Measurements from ENCODE around the gene CUBN.

The CUBN gene

GRCh38 chr10:16907687-16908086, 221.9 kb downstream of the CUBN start:
- DNase-seq: no peak

DNA sequence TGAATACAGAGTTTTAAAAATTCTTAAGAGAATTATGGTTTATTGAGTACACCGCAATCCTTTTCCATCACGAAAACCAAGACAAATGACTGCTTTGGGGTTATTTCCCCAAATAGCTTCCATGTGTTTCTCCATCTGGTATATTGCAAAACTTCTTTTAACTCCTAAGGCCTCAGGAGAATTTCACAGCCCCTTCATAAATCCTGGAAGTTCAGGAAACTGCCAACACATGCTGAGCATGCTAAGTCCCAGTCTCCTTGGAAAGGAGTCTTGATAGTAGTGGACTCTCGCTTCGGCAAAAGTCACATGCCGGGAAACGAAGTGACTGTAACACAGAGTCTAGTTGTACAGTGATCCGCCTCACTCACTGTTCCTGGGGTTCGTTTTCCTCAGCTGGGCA, 224.3 kb downstream of the CUBN start:
- no peak for DNase-seq

DNA sequence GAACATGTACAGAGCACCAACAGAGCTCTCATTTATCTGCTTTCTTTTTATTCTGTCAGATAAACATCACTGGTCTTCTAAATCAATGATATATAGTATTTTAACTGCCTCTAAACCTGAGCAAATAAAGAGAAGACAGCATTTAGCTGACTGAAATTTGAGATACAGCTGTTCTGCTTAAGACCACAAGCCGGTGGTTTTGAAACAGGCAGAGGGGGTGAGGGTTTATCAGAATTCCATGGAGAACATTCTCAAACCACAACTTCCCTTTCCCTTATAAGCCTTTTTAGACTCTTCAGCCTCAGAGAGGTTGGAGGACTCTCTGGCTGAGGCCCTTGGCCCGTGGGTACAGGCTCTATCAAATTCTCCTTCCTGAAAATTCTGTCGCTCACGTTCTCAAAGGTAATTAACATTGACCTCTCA, 225.0 kb downstream of the CUBN start:
- peak; percentile 18 to 36 (median 29) for DNase-seq

- DNase-seq: no peak
Measured at GRCh38 chr10:16904049-16904448, 225.6 kb downstream of the CUBN start.

DNA sequence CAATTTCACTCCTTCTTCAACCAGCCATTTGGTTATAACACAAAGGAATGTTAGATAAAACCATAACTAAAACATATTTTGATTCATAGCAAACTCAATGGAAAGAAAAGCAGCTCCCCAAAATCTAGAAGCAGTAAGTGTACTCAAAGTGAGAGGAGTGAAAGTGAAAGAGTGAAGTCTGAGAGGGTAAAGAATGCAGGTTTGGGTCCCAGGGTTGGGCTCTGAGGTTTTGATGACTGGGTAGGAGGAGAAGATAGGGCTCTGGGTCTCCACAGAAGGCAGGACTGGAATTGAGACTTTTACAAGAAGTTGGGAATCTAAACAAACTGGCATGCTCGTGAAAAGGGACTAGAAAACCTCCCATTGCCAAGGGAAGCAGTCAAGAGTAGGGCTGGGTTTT, 227.0 kb downstream of the CUBN start:
- no peak for DNase-seq

GRCh38 chr10:16901106-16901505, 228.5 kb downstream of the CUBN start:
- no peak for DNase-seq

- DNase-seq: no peak
Measured at GRCh38 chr10:16896993-16897392, 232.6 kb downstream of the CUBN start.

DNA sequence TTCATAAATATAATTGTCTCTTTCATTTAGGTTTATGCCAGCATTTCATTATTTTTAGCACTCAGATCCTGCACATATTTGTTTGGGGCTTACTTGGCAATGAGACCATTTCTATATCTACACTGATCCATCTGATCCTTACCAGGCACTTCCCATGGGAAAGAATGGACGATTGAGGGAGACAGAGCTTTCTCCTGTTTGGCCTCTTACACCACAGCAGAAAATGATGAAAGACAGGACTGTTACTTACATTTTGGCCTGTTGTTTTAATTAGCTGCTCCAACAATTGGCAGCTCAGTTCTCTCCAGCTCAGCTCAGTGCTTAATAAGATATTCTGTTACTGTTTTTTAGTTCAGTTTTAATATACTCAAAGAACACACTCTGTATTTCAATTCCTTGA, 234.8 kb downstream of the CUBN start:
- no peak for DNase-seq

- no peak for DNase-seq
Measured at GRCh38 chr10:16893664-16894063, 235.9 kb downstream of the CUBN start.

- DNase-seq: peak; percentile 52 to 79 (median 67)
Measured at GRCh38 chr10:16891375-16892313, 238.0 kb downstream of the CUBN start.

DNA sequence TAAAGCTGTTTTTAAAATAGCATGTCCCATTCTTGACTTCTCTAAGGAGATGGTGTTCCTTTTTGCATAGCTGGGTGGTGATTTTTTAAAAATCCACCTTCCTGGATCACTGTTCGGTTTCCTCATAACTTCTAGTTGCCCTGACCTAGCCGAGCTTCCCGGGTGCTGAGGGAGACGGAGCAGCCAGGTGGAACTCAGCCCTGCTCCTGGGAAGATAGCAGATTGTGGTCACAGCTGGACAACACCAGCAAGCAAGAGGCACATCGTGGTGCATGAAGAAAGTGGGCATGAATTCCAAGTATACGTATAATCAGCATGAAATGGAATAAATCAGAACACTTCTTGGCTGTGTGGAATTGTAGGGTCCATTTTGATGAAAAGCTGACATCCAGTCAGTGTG, 238.9 kb downstream of the CUBN start:
- no peak for DNase-seq

GRCh38 chr10:16887565-16887964, 242.0 kb downstream of the CUBN start:
- DNase-seq: no peak

DNA sequence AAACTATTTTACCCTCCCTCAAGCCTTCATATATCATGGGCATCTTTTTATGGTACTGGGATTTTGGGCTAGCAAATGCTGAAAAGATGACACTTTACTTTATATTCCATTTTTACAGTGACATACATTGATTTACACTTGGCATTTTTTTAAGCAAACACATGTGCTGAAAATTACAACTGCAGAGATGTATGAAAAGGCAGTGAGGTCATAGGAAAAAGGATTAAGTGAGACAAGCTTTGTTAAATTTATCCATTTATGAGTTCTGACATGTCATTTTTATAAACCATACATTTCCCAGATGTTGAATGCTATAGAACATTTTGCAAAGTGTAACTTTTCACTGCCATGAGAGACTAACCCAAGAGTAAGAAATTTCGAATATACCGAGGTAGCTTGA, 243.6 kb downstream of the CUBN start:
- DNase-seq: no peak

DNA sequence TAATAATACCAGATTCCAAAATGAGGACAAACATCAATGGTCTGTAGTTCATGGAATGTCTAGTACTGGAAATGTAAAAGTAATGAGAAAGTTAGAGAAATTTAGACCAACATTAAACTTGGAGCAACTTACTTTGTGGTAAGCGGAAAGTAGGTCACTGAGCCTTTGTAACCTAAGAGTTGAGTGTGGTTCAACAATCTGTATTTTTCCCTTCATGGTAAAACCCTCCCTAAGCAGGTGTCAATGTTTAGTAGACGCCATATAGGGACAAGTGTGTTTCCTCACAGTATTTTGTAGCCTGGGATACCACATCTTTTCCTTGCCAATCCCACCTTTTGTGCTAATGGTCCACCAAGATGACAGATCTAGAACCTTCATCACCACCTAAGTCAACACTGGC, 245.1 kb downstream of the CUBN start:
- no peak for DNase-seq

GRCh38 chr10:16883084-16883483, 246.5 kb downstream of the CUBN start:
- no peak for DNase-seq

DNA sequence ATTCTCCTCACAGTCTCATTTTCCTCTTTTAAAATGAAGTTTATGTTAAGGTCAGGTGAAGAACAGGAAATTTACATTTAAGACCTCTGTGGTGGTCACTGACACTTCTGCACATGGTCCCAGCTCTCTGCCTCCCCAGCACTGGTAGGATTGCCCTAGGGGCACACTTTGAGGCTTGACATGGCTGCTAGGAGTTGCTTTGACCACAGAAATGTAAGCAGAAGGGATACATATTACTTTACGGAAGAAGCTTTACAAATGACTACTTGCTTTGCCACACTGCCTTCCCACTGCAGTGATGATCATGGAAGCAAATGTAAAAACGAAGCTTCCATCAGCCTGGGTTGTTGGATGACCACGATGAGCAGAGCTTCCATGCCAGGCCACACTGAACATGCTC, 259.3 kb downstream of the CUBN start:
- DNase-seq: no peak

DNA sequence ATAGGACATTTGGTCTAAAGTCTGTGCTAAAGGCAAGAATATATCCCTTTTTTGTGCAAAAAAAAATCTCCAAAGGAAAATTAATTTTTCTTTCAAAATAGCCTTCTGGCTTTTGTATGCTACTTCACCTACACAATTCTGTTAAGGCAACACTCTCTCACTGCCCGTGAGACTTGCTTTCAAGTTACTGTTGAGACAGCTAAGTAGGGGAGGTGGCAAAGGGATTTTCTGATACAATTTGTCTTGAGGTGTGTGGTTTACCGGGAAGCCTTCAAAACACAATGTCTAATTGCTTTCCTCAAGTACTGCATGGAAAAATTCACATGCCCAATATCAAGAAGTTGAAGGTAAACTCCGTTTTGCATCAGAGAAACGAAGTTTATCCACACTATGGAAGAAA, 261.6 kb downstream of the CUBN start:
- no peak for DNase-seq

GRCh38 chr10:16867556-16867955, 262.1 kb downstream of the CUBN start:
- DNase-seq: no peak

DNA sequence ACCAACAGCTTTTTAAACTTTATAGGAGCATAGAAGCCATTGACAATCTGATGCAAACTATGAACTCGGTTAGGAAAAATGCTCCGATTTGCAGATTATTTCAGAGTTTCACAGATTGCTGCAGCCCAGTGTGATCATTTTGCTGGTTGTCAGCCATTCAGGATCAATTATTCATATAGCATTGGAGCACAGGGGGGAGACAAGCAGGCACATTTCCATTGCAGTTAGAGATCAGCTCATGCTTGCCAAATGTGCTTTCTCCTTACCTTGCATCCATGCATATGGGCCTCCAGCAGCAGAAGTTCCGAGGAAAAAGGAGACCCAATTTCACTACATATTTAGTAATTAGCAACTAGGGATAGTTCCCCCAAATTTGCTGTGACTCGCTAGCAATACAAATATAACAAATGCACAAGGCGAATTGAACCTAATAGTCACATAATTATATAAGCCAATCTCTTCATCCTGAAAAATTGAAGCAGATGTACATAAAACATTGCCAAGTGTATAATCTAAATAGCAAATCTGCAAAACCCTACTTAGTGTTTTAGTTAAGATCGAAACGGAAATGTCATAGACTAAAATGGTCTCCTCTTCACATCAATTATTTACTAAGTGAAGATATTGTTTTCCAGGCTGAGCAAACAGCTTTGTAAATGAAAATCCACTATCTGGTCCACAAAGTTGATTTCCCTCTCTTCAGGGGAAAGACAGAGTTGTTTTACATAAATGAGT, 262.9 kb downstream of the CUBN start:
- no peak for DNase-seq

- DNase-seq: no peak
Measured at GRCh38 chr10:16865766-16866165, 263.8 kb downstream of the CUBN start.

GRCh38 chr10:16863766-16864165, 265.8 kb downstream of the CUBN start:
- DNase-seq: no peak

DNA sequence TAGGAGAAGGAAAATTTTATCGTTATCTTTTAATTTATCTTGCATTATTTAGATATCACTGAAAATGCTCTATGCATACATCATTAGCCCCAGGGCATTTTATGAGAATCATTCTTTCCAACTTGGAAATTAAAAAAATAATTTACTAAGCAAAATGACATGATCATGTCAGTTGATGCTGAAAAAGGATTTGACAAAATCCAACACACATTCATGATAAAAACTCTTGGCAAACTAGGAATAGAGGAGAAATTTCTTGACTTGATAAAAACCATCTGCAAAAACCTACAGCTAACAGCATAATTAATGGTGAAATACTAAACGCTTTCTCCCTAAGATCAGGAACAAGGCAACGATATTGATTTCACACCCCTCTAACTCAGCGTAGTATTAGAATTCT, 272.2 kb downstream of the CUBN start:
- DNase-seq: no peak

- DNase-seq: no peak
Measured at GRCh38 chr10:16856567-16856966, 273.0 kb downstream of the CUBN start.

- DNase-seq: no peak
Measured at GRCh38 chr10:16856092-16856491, 273.5 kb downstream of the CUBN start.

Measured in suppressor macrophage treated with lipopolysaccharide for 1 hour (primary cell).